Measurements from ENCODE around the gene HIVEP3.

The HIVEP3 gene

DNA sequence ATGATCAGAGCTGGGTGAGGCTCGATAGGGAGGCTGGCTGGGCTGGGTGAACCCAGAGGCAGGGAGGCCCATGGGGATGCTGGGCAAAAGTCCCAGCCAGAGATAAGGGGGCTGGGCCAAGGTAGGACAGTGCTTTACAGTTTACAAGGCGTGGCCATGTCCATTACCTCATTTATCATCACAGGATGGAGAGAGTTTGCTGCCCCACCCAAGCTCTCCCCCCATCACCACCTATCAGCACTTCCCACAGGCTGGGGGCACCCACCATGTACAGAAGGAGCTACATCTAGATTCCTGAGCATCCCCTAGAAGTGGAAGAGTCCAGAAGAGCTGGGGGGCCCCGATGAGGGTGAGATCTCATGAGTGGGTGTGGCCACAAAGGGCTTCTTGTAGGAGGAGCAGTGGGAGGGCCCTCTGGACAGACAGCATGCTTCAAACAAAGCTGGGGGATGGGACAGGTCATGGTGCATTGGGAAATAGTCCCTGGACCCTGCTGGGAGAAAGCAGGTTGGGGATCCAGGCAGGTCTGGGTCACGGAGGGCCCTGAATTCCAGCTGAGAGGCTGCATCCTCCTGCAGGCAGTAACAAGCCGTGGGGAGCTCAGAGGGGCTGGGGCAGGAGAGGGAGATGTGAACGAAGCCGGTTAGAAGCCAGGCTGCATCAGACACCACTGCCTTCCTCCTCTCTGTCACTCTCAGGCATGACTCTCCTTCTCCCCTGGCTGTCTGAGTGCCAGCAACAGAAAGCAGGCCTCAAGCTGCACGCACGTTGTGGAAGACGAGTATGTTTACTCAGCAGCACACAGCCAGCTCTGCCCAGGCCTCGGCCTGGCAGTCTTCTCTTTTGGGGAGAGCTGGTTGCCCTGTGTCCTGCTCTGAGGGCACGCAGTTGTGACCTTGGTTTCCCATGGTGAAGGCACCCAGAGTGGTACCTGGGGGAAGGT lies 202.3 kb downstream of the HIVEP3 start:
- Histone ChIP-seq H3F3A (ENCODE audit: low read depth) (no peaks in the 10 kb centered on the region), H3K4me2 (ENCODE audit: low read depth, low read length, poor library complexity, severe bottlenecking) (no peak overlapping the region), H3K27me3 (ENCODE audit: insufficient read depth, low read length, poor library complexity, severe bottlenecking) (no peaks in the 10 kb centered on the region), H3K4me1 (ENCODE audit: insufficient read depth, low read length, poor library complexity, severe bottlenecking) (no peaks in the 10 kb centered on the region), H4K20me1 (ENCODE audit: insufficient read depth, low read length, poor library complexity, severe bottlenecking) (no peaks in the 10 kb centered on the region), H3K36me3 (ENCODE audit: insufficient read depth, low read length) (no peaks in the 10 kb centered on the region), H3K9ac (ENCODE audit: low read depth, low read length, poor library complexity, severe bottlenecking) (no peak overlapping the region), H2AFZ (ENCODE audit: low read length) (no peak overlapping the region), H3K9me3 (ENCODE audit: insufficient read depth, low read depth, low read length) (no peaks in the 10 kb centered on the region), H3K79me2 (ENCODE audit: insufficient read depth, low read length) (no peaks in the 10 kb centered on the region), H3K4me3 (ENCODE audit: low read length, poor library complexity, severe bottlenecking) (no peak overlapping the region), H3K9me2 (replicated peaks; ENCODE audit: low read depth, low read length) (no peaks in the 10 kb centered on the region)
- TF ChIP-seq, protein P1, sequence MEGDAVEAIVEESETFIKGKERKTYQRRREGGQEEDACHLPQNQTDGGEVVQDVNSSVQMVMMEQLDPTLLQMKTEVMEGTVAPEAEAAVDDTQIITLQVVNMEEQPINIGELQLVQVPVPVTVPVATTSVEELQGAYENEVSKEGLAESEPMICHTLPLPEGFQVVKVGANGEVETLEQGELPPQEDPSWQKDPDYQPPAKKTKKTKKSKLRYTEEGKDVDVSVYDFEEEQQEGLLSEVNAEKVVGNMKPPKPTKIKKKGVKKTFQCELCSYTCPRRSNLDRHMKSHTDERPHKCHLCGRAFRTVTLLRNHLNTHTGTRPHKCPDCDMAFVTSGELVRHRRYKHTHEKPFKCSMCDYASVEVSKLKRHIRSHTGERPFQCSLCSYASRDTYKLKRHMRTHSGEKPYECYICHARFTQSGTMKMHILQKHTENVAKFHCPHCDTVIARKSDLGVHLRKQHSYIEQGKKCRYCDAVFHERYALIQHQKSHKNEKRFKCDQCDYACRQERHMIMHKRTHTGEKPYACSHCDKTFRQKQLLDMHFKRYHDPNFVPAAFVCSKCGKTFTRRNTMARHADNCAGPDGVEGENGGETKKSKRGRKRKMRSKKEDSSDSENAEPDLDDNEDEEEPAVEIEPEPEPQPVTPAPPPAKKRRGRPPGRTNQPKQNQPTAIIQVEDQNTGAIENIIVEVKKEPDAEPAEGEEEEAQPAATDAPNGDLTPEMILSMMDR (conservative IDR thresholded peaks at IDR 0.05; ENCODE audit: low read length) = no peak
- no peak for TF ChIP-seq EZH2phosphoT487 (IDR thresholded peaks at IDR 0.05; ENCODE audit: borderline replicate concordance)

DNA sequence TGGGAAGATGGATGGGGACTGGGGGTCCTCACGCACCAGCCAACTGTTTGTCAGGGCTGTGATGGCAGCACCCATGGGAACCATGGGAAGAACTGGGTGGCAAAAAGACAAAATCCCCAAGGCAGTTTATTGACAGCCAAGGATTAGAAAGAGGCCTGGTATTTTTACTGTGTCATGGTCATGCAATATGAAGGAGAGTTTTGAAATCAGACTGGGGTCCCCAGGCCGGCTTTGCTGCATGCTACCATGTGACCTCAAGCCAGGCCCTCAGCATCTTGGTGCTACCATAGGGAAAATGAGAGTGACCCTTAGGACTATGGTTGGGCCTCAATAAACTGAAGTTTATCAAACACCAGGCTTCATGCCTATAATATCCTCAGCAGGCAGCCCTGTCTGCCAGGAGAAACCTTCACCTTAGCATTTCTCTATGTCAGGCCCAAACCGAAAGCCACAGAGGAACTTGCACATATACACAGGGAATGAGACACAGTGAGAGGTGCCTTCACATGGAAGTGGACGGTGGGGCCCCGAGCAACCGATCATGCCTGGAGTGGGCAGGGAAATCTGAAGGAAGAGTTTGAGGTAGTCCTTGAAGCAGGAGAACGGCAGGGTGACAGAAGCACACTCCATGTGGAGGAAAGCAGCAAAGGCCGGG lies 203.2 kb downstream of the HIVEP3 start:
- Histone ChIP-seq H3K79me2 (ENCODE audit: insufficient read depth, low read length) (no peaks in the 10 kb centered on the region), H3K9ac (ENCODE audit: low read depth, low read length, poor library complexity, severe bottlenecking) (no peak overlapping the region), H3K4me3 (ENCODE audit: low read length, poor library complexity, severe bottlenecking) (no peak overlapping the region), H3K9me2 (replicated peaks; ENCODE audit: low read depth, low read length) (no peaks in the 10 kb centered on the region), H3K4me1 (ENCODE audit: insufficient read depth, low read length, poor library complexity, severe bottlenecking) (no peaks in the 10 kb centered on the region), H3K36me3 (ENCODE audit: insufficient read depth, low read length) (no peaks in the 10 kb centered on the region), H3F3A (ENCODE audit: low read depth) (no peaks in the 10 kb centered on the region), H4K20me1 (ENCODE audit: insufficient read depth, low read length, poor library complexity, severe bottlenecking) (no peaks in the 10 kb centered on the region), H3K9me3 (ENCODE audit: insufficient read depth, low read depth, low read length) (no peaks in the 10 kb centered on the region), H2AFZ (ENCODE audit: low read length) (no peak overlapping the region), H3K27me3 (ENCODE audit: insufficient read depth, low read length, poor library complexity, severe bottlenecking) (no peaks in the 10 kb centered on the region), H3K4me2 (ENCODE audit: low read depth, low read length, poor library complexity, severe bottlenecking) (no peak overlapping the region)
- TF ChIP-seq EZH2phosphoT487 (IDR thresholded peaks at IDR 0.05; ENCODE audit: borderline replicate concordance) = no peak
- TF ChIP-seq, protein P1 (conservative IDR thresholded peaks at IDR 0.05; ENCODE audit: low read length) = no peak

DNA sequence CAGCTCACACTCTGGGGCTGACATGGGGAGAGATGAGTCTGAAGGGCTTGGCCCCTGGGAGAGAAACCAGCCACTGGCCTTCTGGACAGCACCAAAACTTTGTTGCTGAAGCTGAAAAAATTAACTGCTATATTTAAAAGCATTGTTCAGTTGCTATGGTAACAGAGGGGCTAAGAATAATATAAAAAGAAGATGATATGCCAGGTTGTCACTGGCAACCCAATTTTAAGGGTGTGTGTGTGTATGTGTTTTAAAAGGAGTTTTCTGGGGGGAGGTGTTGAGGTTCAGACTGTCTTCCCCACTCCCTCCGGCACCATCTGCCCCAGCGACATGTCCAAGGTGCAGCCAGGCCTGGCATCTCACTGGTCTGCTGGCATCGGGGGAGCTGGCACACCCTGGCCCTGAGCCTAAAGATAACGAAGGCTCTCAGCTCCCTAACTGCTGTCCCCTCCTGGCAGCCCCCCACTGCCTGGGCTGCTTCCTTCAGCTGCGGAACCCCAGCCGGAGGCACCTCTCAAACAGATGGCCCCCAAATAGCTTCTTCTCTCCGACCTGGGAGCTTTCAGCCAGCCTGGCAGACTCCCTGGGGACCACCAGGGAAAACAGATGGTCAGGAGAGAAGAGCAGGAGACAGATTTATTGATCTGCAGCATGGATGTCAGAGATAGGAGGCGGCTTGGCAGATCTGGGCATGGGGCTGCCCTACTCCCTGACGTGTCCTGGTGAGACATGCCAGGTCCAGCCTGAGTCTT lies 203.9 kb downstream of the HIVEP3 start:
- Histone ChIP-seq H3K4me1 (ENCODE audit: insufficient read depth, low read length, poor library complexity, severe bottlenecking) (peaks cover under 1% of the 10 kb centered on the region), H3K4me2 (ENCODE audit: low read depth, low read length, poor library complexity, severe bottlenecking) (no peak overlapping the region), H3K9me2 (replicated peaks; ENCODE audit: low read depth, low read length) (no peaks in the 10 kb centered on the region)

More for the DNA sequence above, 203.9 kb downstream of the HIVEP3 start:
- no peaks in the 10 kb centered on the region for H3K36me3 ChIP-seq (ENCODE audit: insufficient read depth, low read length)
- H3K9me3 ChIP-seq (ENCODE audit: insufficient read depth, low read depth, low read length) = no peaks in the 10 kb centered on the region
- no peak overlapping the region for H3K9ac ChIP-seq (ENCODE audit: low read depth, low read length, poor library complexity, severe bottlenecking)
- no peaks in the 10 kb centered on the region for H3F3A ChIP-seq (ENCODE audit: low read depth)
- H3K79me2 ChIP-seq (ENCODE audit: insufficient read depth, low read length) = no peaks in the 10 kb centered on the region
- no peak for TF ChIP-seq EZH2phosphoT487 (IDR thresholded peaks at IDR 0.05; ENCODE audit: borderline replicate concordance)
- TF ChIP-seq, protein P1 (conservative IDR thresholded peaks at IDR 0.05; ENCODE audit: low read length) = no peak
- H3K27me3 ChIP-seq (ENCODE audit: insufficient read depth, low read length, poor library complexity, severe bottlenecking) = no peaks in the 10 kb centered on the region
- no peaks in the 10 kb centered on the region for H4K20me1 ChIP-seq (ENCODE audit: insufficient read depth, low read length, poor library complexity, severe bottlenecking)
- H3K4me3 ChIP-seq (ENCODE audit: low read length, poor library complexity, severe bottlenecking) = no peak overlapping the region
- no peak overlapping the region for H2AFZ ChIP-seq (ENCODE audit: low read length)

Data from Loucy (cell line).